ENCODE results near the gene KIR2DL1.
"Not testable (repeated sequence)": the region's sequence is repeated elsewhere in the genome, so short reads cannot be mapped to it uniquely, and the experiment has no call there.

KIR2DL1 gene

GRCh38 chr19:54824416-54824815 lies 54.8 kb downstream of the KIR2DL1 start:
- DNase-seq: not testable (repeated sequence)

- DNase-seq: not testable (repeated sequence)
These were observed 55.7 kb downstream of the KIR2DL1 start for GRCh38 chr19:54825326-54825725.

DNA sequence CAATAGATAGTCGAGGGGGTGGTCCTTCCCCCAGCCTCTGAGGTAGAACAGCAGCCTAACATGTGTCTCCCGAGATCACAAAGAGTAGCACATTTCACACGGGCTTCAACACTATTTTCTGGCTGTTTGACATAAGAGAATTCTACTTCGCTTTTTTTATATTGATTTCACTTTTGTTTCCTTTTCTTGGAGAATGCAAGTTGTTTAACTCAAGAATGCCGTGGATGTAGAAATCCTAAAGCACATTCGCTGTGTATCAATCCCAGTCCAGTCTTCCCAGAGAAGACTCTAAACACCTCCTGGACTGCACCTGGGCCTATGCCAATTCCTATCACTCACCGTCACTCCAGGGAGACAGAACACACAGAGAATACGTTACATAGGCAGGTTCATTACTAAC lies 58.5 kb downstream of the KIR2DL1 start:
- DNase-seq: not testable (repeated sequence)

GRCh38 chr19:54832496-54832895 lies 62.9 kb downstream of the KIR2DL1 start, which contains the start of gene KIR2DS4:
KIR2DS4 (plus strand) TSS chr19:54832676.
- DNase-seq: not testable (repeated sequence)
